ENCODE results near the gene DPPA5.
A peak's percentile ranks its signal among the peaks of the same experiment; 100 is the strongest.

GRCh38 chr6:73388800-73389512 is 34.9 kb upstream of the DPPA5 start:
- TF ChIP-seq EZH2 (IDR thresholded peaks at IDR 0.05; ENCODE audit: low read depth, unreplicated experiment) (no peak), CTCF (conservative IDR thresholded peaks at IDR 0.05; ENCODE audit: low read depth in 2 of 2) (peak; percentile 83 to 93), POLR2AphosphoS5 (IDR thresholded peaks at IDR 0.05; ENCODE audit: low read depth) (no peak; the same call in 1 of the 2 replicates), REST (IDR thresholded peaks at IDR 0.05; ENCODE audit: unreplicated experiment) (no peak), CREB1 (CRISPR knock-in tag; IDR thresholded peaks at IDR 0.05; ENCODE audit: low read depth) (peak; percentile 54), ETS1 (IDR thresholded peaks at IDR 0.05) (no peak), ZNF331 (CRISPR knock-in tag; IDR thresholded peaks at IDR 0.05; ENCODE audit: low read depth) (no peak), EZH2phosphoT487 (IDR thresholded peaks at IDR 0.05; ENCODE audit: unreplicated experiment) (no peak)
